ENCODE data around the gene PTGIR. TPM values are rescaled to one million over a fixed set of nuclear protein-coding genes. Genes with fewer than 3 reads are reported as not detected.
A peak's percentile ranks its signal among the peaks of the same experiment; 100 is the strongest.

The PTGIR gene
- total and polyA plus RNA-seq, 3 experiments from 2014 or later: 17.7 to 18.4 TPM; not detected in 1

DNA sequence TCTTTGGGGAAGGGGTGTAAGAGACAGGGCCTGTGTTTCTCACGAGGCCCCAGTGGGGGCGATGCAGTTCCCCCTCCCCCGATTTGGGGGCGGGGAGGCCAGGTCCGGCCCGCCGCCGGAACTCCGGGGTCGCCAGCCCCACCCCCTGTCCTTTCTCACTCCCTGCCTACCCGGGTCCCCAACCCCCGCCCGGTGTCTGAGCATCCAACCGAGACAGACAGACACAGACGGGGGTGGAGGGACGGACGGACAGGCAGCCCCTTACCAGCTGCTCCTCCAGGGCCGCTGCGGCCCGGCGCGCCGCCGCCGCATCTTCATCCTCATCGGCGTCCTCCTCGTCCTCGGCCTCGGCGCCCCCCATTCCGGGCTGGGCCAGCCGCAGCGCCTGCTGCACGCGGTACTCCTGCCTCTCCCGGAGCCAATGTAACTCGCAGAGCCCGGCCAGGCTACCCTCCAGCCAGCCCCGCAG lies 35.7 kb upstream of the PTGIR start:
- Histone ChIP-seq H3K36me3 (ENCODE audit: insufficient read depth, low read length) (no peaks in the 10 kb centered on the region), H3K27me3 (ENCODE audit: insufficient read depth, low read length, poor library complexity, severe bottlenecking) (peaks cover 21% of the 10 kb centered on the region), H3K27ac (ENCODE audit: low read depth, low read length) (no peak overlapping the region), H3K4me1 (ENCODE audit: insufficient read depth, low read length) (peaks cover 22% of the 10 kb centered on the region), H3K4me3 (ENCODE audit: low read length) (peak overlapping the region; percentile 44), H3K9me3 (ENCODE audit: low read length) (no peaks in the 10 kb centered on the region)
- Mint-ChIP-seq H3K4me3 (peak overlapping the region in 5 of 7 donors; percentile 61 to 95 (median 75)), H3K9me3 (no peaks in the 10 kb centered on the region), H3K27ac (peak overlapping the region in 1 of 8 donors; percentile 38), H3K27me3 (peaks cover 25 to 30% of the 10 kb centered on the region in 2 donors), H3K4me1 (peaks cover 14 to 28% (median 21%) of the 10 kb centered on the region in 3 donors), H3K36me3 (no peaks in the 10 kb centered on the region)
- POLR2A ChIA-PET: interaction anchor here (0.6 to 2.0 kb wide), 4 partner anchors 46 to 59 kb away, joined by 3 to 18 read pairs (median 4); partner anchors contain the start of gene CALM3
- no peak for DNase-seq
- CTCF ChIA-PET: interaction anchor here (1.6 to 4.0 kb wide), 9 partner anchors 13 to 131 kb away, joined by 4 to 66 read pairs (median 9); partner anchors contain the start of gene CALM3

DNA sequence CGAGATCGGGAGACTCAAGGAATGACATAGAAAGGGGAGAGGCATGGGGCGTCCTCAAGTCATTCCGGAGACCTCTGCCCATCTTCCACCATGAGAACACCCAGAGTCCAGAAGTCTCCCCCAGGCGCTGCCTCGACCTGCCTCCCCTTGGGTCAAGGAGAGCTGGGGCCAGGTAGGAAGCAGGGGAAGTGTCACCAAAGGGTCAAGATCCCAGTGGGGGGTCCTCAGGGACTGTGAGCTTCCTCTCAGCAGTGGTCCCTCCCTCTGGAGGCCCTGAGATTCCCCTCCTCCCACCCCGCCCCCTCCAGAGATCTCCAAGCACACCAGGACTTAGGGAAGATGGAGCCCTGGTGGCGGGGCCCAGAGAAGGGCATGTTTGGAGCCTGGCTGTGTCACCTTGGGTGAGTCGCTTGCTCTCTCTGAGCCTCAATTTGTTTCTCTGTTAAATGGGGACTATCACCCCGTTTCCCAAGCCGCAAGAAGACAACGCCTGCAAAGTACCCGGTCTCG lies 35.2 kb upstream of the PTGIR start:
- peak overlapping the region; percentile 61 to 95 (median 71) for H3K4me3 Mint-ChIP-seq
- no peak overlapping the region for H3K27ac ChIP-seq (ENCODE audit: low read depth, low read length)
- POLR2A ChIA-PET: interaction anchor here (1.4 to 1.5 kb wide), 2 partner anchors 48 to 54 kb away, joined by 4 to 5 read pairs; no protein-coding TSS in a partner anchor
- H3K9me3 ChIP-seq (ENCODE audit: low read length): no peaks in the 10 kb centered on the region
- H3K27ac Mint-ChIP-seq: peak overlapping the region in 7 of 8 donors; percentile 28 to 88 (median 44)
- peaks cover 21% of the 10 kb centered on the region for H3K27me3 ChIP-seq (ENCODE audit: insufficient read depth, low read length, poor library complexity, severe bottlenecking)
- H3K27me3 Mint-ChIP-seq: peaks cover 30 to 35% of the 10 kb centered on the region in 2 donors
- no peak for DNase-seq
- peaks cover 22% of the 10 kb centered on the region for H3K4me1 ChIP-seq (ENCODE audit: insufficient read depth, low read length)
- H3K36me3 Mint-ChIP-seq: peaks cover 0 to 1% (median 0%) of the 10 kb centered on the region in 3 donors
- H3K4me3 ChIP-seq (ENCODE audit: low read length): peak overlapping the region; percentile 44
- H3K4me1 Mint-ChIP-seq: peaks cover 14 to 28% (median 21%) of the 10 kb centered on the region in 3 donors
- H3K9me3 Mint-ChIP-seq: no peaks in the 10 kb centered on the region
- CTCF ChIA-PET: interaction anchor here (2.1 to 2.4 kb wide), 2 partner anchors 107 to 130 kb away, joined by 4 to 11 read pairs; no protein-coding TSS in a partner anchor
- no peaks in the 10 kb centered on the region for H3K36me3 ChIP-seq (ENCODE audit: insufficient read depth, low read length)

DNA sequence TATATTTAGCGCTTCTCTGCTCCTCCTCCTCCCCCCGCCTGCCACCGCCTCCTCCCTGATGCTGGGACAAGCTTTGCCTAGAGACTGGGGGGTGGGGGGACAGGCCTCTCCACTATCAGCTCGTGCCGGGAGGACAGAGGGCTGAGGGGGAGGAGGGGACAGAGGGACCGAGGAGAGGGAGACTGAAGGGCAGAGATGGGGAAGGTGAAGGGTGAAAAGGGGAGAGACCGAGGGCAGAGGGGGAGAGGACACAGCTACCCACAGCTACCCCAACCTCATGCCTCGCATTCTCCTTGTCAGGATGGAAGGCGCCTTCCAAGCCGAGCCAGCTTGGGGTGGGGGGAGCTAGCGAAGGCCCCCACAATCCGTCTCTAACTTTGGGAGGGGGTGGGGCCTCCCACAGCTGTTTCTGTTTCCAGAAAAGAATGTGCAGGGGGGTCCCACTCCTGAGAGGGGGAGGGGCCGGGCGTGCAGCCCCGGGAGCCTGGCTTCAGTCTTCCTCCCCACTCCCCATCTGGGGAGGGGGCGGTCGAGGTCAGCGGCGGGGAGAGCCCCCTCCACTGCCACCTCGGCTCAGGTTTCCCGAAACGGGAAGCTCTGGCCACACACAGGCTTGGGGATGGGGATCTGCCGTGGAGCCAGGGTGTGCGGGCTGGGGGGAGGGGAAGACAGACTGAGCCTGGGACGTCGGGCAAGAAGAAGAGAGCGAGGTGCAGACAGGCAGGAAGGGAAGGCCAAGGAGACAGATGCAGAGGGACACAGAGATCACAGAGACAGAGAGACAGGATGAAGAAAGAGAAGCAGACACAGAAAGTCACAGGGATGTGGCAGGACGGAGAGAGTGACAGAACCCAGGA lies 34.5 kb upstream of the PTGIR start:
- Histone ChIP-seq H3K27me3 (ENCODE audit: insufficient read depth, low read length, poor library complexity, severe bottlenecking) (peaks cover 21% of the 10 kb centered on the region), H3K27ac (ENCODE audit: low read depth, low read length) (no peak overlapping the region), H3K4me1 (ENCODE audit: insufficient read depth, low read length) (peaks cover 22% of the 10 kb centered on the region), H3K36me3 (ENCODE audit: insufficient read depth, low read length) (no peaks in the 10 kb centered on the region), H3K4me3 (ENCODE audit: low read length) (peak overlapping the region; percentile 44), H3K9me3 (ENCODE audit: low read length) (no peaks in the 10 kb centered on the region)
- no peak for DNase-seq
- Mint-ChIP-seq H3K27ac (peak overlapping the region in 6 of 8 donors; percentile 23 to 88 (median 48)), H3K27me3 (peaks cover 36 to 37% of the 10 kb centered on the region in 2 donors), H3K4me1 (peaks cover 14 to 28% (median 21%) of the 10 kb centered on the region in 3 donors), H3K36me3 (peaks cover 0 to 3% (median 0%) of the 10 kb centered on the region in 3 donors), H3K9me3 (no peaks in the 10 kb centered on the region), H3K4me3 (peak overlapping the region; percentile 59 to 95 (median 71))
- ChIA-PET CTCF (no interaction called here), POLR2A (interaction anchor here (0.5 to 1.4 kb wide), 3 partner anchors 48 to 57 kb away, joined by 3 to 4 read pairs (median 4); no protein-coding TSS in a partner anchor)

DNA sequence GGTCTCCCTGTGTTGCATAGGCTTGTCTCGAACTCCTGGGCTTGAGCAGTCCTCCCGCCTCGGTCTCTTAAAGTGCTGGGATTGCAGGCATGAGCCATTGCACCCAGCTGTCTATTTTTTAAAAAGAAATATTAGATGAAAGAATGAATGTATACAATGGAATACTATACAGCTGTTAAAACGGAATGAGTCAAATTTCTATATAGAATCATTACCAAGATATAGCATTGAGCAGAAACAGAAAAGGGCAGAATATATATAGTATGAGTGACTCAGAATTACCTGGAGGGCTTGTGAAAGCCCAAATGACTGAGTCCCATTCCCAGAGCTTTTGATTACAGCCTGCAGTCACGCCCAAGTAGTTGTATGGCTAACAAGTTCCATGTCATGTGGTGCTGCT lies 31.7 kb upstream of the PTGIR start:
- peaks cover 21% of the 10 kb centered on the region for H3K27me3 ChIP-seq (ENCODE audit: insufficient read depth, low read length, poor library complexity, severe bottlenecking)
- Mint-ChIP-seq H3K4me1 (peaks cover 8 to 19% (median 13%) of the 10 kb centered on the region in 3 donors), H3K9me3 (no peaks in the 10 kb centered on the region), H3K27ac (peak overlapping the region in 1 of 8 donors; percentile 55), H3K36me3 (peaks cover 0 to 3% (median 3%) of the 10 kb centered on the region in 3 donors), H3K27me3 (peaks cover 39 to 58% of the 10 kb centered on the region in 2 donors), H3K4me3 (peak overlapping the region in 1 of 7 donors; percentile 2)
- H3K27ac ChIP-seq (ENCODE audit: low read depth, low read length): no peak overlapping the region
- H3K4me1 ChIP-seq (ENCODE audit: insufficient read depth, low read length): peaks cover 18% of the 10 kb centered on the region
- H3K4me3 ChIP-seq (ENCODE audit: low read length): no peak overlapping the region
- DNase-seq: no peak
- no peaks in the 10 kb centered on the region for H3K36me3 ChIP-seq (ENCODE audit: insufficient read depth, low read length)
- CTCF ChIA-PET: no interaction called here
- POLR2A ChIA-PET: no interaction called here
- H3K9me3 ChIP-seq (ENCODE audit: low read length): no peaks in the 10 kb centered on the region

DNA sequence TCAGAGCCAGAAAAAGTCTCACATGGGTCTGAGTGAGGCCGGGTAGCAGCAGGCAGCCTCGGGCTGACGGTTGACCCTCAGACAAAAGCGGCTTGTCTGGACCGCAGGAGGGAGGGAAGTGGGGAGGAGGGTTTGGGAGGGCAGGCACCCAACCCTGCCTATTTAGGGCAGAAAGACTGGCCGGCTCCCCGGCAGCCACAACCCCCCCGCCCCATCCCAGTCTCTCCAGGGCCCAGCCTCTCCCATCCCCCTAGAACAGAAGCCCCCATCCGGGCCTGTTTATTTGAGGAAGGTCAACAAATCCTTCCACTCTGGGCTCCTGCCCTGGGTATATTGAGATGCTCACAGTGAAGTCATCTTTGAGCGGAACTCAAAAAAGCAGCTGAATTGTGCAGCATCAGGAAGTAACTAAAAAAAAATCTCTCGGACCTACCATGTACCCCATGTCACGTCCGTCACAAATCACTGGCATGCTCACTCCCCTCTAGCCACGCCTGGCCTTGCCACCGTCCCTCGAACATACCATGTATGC lies 29.8 kb upstream of the PTGIR start:
- Histone ChIP-seq H3K9me3 (ENCODE audit: low read length) (no peaks in the 10 kb centered on the region), H3K36me3 (ENCODE audit: insufficient read depth, low read length) (no peaks in the 10 kb centered on the region), H3K4me3 (ENCODE audit: low read length) (no peak overlapping the region), H3K27me3 (ENCODE audit: insufficient read depth, low read length, poor library complexity, severe bottlenecking) (peaks cover 15% of the 10 kb centered on the region), H3K4me1 (ENCODE audit: insufficient read depth, low read length) (peaks cover 4% of the 10 kb centered on the region), H3K27ac (ENCODE audit: low read depth, low read length) (no peak overlapping the region)
- ChIA-PET POLR2A (no interaction called here), CTCF (no interaction called here)
- Mint-ChIP-seq H3K4me1 (peaks cover 5 to 8% (median 7%) of the 10 kb centered on the region in 3 donors), H3K4me3 (no peak overlapping the region), H3K9me3 (peaks cover 0 to 3% (median 0%) of the 10 kb centered on the region in 5 donors), H3K36me3 (peaks cover 0 to 3% (median 3%) of the 10 kb centered on the region in 3 donors), H3K27me3 (peaks cover 48 to 70% of the 10 kb centered on the region in 2 donors), H3K27ac (peak overlapping the region in 1 of 8 donors; percentile 3)
- DNase-seq: no peak

DNA sequence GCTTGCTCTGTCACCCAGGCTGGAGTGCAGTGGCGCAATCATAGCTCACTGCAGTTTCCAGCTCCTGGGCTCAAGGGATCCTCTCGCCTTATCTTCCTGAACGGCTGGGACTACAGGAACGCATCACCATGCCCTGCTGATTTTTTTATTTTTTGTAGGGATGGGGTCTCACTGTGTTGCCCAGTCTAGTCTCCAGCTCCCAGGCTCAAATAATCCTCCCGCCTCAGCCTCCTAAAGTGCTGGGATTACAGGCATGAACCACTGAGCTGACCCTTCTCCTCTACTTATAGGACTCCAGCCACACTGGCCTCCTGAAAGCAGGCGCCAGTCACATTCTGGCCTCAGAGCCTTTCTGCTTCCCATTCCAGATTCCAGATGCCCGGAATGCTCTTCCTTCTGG lies 25.6 kb upstream of the PTGIR start:
- H3K4me1 Mint-ChIP-seq: peaks cover 8 to 12% (median 10%) of the 10 kb centered on the region in 3 donors
- no peaks in the 10 kb centered on the region for H3K27me3 ChIP-seq (ENCODE audit: insufficient read depth, low read length, poor library complexity, severe bottlenecking)
- peaks cover 0 to 20% (median 4%) of the 10 kb centered on the region in 3 donors for H3K36me3 Mint-ChIP-seq
- H3K27ac Mint-ChIP-seq: no peak overlapping the region
- ChIA-PET CTCF (interaction anchor here (0.7 kb wide), 1 partner anchor 95 kb away, joined by 3 read pairs; no protein-coding TSS in a partner anchor), POLR2A (no interaction called here)
- DNase-seq: no peak
- H3K4me3 Mint-ChIP-seq: peak overlapping the region in 2 of 7 donors; percentile 4 to 25
- H3K36me3 ChIP-seq (ENCODE audit: insufficient read depth, low read length): no peaks in the 10 kb centered on the region
- H3K4me3 ChIP-seq (ENCODE audit: low read length): no peak overlapping the region
- peaks cover 0 to 18% (median 9%) of the 10 kb centered on the region in 5 donors for H3K9me3 Mint-ChIP-seq
- H3K27me3 Mint-ChIP-seq: peaks cover 42 to 75% of the 10 kb centered on the region in 2 donors
- no peaks in the 10 kb centered on the region for H3K9me3 ChIP-seq (ENCODE audit: low read length)
- H3K4me1 ChIP-seq (ENCODE audit: insufficient read depth, low read length): no peaks in the 10 kb centered on the region
- H3K27ac ChIP-seq (ENCODE audit: low read depth, low read length): no peak overlapping the region

DNA sequence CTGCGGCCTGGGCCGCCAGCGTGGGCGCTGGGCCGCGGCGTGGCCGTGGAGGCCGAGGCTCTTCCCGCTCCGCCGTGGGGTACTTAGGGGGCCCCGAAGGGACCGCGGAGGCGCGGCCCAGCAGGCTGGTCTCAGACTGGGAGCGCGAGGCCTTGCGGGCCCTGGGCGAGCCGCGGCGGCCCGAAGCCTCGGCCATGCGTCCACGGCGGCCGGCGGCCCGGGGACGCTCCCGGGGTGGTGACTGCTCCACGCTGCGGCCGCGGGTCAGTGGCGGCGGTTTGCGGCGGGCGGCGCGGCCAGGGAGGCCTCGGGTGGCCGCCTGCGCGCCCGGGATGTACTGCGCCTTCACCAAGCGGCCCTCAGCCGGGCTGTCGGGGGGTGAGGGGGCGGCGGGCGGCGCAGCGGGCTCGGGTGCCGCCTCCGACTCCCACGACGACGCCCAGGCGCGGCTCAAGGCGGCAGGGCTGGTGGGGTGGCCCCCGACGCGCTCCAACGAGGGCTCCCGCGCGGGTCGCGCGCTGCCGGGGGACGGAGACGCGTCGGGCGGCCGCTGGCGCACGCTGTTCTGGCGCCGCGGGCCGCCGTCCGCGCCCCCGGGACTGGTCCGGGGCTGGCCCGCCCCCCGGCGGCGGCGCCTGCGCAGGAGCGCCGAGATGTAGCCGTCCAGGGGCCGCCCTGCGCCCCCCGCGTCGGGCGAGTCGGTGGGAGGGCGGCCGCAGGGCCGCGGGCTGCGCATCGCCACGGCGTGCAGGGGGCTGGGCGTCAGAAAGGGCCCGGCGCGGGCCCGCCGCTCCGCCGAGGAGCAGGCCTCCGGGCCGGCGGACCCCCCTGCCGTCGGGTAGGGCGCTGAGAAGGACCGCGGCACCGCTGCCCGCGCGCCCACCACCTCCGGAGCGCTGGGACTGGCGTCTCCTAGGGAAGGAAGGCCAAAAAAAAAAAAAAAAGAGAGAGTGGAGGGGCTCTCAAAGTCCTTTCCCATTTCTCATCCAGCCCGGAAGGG lies 24.4 kb upstream of the PTGIR start:
- DNase-seq: no peak
- H3K4me3 Mint-ChIP-seq: no peak overlapping the region
- Histone ChIP-seq H3K4me3 (ENCODE audit: low read length) (no peak overlapping the region), H3K36me3 (ENCODE audit: insufficient read depth, low read length) (no peaks in the 10 kb centered on the region), H3K27ac (ENCODE audit: low read depth, low read length) (no peak overlapping the region), H3K4me1 (ENCODE audit: insufficient read depth, low read length) (no peaks in the 10 kb centered on the region), H3K9me3 (ENCODE audit: low read length) (no peaks in the 10 kb centered on the region), H3K27me3 (ENCODE audit: insufficient read depth, low read length, poor library complexity, severe bottlenecking) (no peaks in the 10 kb centered on the region)
- H3K9me3 Mint-ChIP-seq: peaks cover 0 to 18% (median 9%) of the 10 kb centered on the region in 5 donors
- CTCF ChIA-PET: no interaction called here
- H3K27me3 Mint-ChIP-seq: peaks cover 38 to 66% of the 10 kb centered on the region in 2 donors
- POLR2A ChIA-PET: no interaction called here
- peaks cover 0 to 20% (median 1%) of the 10 kb centered on the region in 3 donors for H3K36me3 Mint-ChIP-seq
- peaks cover 8 to 12% (median 10%) of the 10 kb centered on the region in 3 donors for H3K4me1 Mint-ChIP-seq
- H3K27ac Mint-ChIP-seq: no peak overlapping the region
